Esophagus (tissue), 2 donors: ENCODE data around the gene CLEC5A. TPM values are rescaled to one million over a fixed set of nuclear protein-coding genes. Genes with fewer than 3 reads are reported as not detected.
"Not testable (repeated sequence)": the region's sequence is repeated elsewhere in the genome, so short reads cannot be mapped to it uniquely, and the experiment has no call there.

Source experiments
- H3K27ac ChIP-seq, 2 donors: one replicate each; pipeline ENCODE4 v1.5.1; 2013; ENCODE audit warnings: low read depth in 2 of 2, mild to moderate bottlenecking in 2 of 2, inconsistent platforms in 1 of 2, low read length in 1 of 2, moderate library complexity in 1 of 2
- H3K27me3 ChIP-seq, 2 donors: one replicate each; pipeline ENCODE4 v1.6.1; 2013; ENCODE audit warnings: low read length in 2 of 2, control low read depth in 1 of 2, mild to moderate bottlenecking in 1 of 2; ENCODE audit not compliant: insufficient read depth in 2 of 2, control insufficient read depth in 1 of 2
- H3K36me3 ChIP-seq, 2 donors: one replicate each; pipeline ENCODE4 v1.6.1; 2013; ENCODE audit warnings: low read length in 1 of 2; ENCODE audit not compliant: control insufficient read depth in 2 of 2, insufficient read depth in 2 of 2
- H3K4me1 ChIP-seq, 2 donors: one replicate each; pipeline ENCODE4 v1.6.1; 2013; ENCODE audit warnings: low read length in 1 of 2; ENCODE audit not compliant: control insufficient read depth in 2 of 2, insufficient read depth in 2 of 2
- H3K4me3 ChIP-seq, 2 donors: one replicate each; pipeline ENCODE4 v1.5.1; 2013; ENCODE audit warnings: low read length in 2 of 2, mild to moderate bottlenecking in 2 of 2, low read depth in 1 of 2, moderate library complexity in 1 of 2
- H3K9me3 ChIP-seq, 2 donors: one replicate each; pipeline ENCODE4 v1.6.1; 2013; ENCODE audit warnings: mild to moderate bottlenecking in 2 of 2, low read depth in 1 of 2, low read length in 1 of 2, moderate library complexity in 1 of 2; ENCODE audit not compliant: control insufficient read depth in 2 of 2, insufficient read depth in 1 of 2
- WGBS, 2 donors: extraction: QIAGEN DNeasy Blood & Tissue Kit; methylation state at CpG; one replicate each; pipeline ENCODE4 v1.1.7; 2013; 5-methylcytosine and 5-hydroxymethylcytosine counted together
- polyA plus RNA-seq, 2 donors: library from polyadenylated mRNA; stranded (reverse); fragments of 200-250 nt; gene quantifications; one replicate each; pipeline ENCODE4 v1.2.3, GENCODE V29; 2013
- donor health status: healthy with polysubstance abuse.
- donor health status: Bipolar disorder and iron deficiency.

The CLEC5A gene
- polyA plus RNA-seq, 2 donors, result 0.69 to 0.78 TPM

DNA sequence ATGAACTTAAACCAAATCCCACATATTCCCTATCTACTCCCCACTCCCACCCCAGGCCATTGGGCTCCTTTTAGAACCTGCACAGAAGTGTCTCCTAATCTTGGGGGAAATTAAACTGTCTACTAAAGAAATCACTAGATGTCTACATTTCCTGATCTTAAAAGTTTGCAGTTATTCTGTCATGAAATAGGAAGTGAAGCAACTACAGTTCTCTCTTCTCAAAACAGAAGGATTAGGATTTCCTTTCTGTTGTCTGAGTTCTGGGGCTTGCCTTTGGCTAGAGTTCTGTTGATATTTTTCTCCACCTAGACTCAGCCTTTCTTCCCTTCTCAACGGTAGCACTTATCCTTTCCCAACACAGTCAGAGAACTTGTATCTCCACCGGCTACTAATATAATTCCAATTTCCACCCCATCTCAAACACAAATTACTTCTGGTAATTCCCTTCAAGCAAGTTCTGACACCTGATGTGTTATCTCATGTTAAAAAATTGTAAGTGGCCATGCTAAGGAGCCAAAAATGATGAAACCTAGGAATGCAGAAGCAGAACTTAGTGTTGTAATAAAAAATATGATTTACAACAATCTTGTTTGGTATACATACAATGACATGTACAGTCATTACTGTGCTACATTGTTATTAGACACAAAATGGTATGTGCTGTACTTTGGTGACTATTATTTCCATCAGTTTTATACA, 18.5 kb downstream of the CLEC5A start:
- Histone ChIP-seq H3K27me3 (no peaks in the 10 kb centered on the region), H3K27ac (no peak overlapping the region), H3K36me3 (no peaks in the 10 kb centered on the region), H3K4me3 (no peak overlapping the region), H3K4me1 (no peaks in the 10 kb centered on the region), H3K9me3 (no peaks in the 10 kb centered on the region)
- WGBS, 2 donors, result 71 to 77% methylated on average over 2 of the region's 2 CpGs

DNA sequence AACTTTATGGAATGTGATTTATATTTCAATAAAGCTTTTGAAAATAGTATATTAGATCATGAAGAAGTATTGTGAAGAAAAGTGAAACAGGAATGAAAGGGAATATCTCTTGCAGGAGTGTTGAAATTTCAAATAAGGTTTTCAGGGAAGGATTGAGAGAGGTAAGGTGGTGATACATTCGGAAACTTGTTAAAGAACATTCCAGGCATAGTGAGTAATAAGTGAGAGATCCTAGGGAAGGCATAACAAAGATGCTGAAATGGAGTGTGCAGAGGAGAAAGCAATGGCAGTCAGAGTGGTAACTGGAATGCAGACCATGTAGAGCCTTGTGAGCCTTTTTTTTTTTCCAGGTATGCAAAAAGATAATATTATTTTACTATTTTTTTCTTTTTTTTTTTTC, 26.5 kb downstream of the CLEC5A start:
- H3K9me3 ChIP-seq, result no peaks in the 10 kb centered on the region
- WGBS, 2 donors, result 77 to 87% methylated on average over 1 of the region's 1 CpG
- H3K27ac ChIP-seq, result no peak overlapping the region
- H3K27me3 ChIP-seq, result no peaks in the 10 kb centered on the region
- no peaks in the 10 kb centered on the region for H3K36me3 ChIP-seq
- no peaks in the 10 kb centered on the region for H3K4me1 ChIP-seq
- no peak overlapping the region for H3K4me3 ChIP-seq

DNA sequence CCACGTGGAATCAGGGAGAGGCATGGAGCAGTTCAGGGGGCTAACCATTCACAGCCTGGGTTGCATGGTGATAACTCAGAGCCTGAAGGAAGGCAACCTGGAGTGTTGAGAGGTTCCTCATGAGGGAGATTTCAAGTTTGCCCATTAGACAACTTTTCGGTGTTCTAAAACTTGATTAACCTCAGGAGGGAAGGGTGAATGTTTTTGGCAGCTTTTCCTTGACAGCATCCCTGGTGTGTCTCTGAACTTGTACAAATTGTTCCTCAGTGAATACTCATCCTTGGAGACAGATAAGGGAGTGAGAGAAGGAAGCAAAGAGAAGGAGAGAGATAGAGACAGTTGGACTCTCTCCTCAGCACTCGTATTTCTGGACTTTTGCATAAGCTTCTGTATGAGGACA, 30.7 kb downstream of the CLEC5A start, which contains the start of gene OR9A4:
Gene OR9A4 (plus strand): TSS at position 301 of the 400 bp plus-strand sequence. CDS start 2,477 bp downstream, outside the sequence.
- Histone ChIP-seq H3K4me3 (no peak within 1 kb of the TSS), H3K27me3 (no peaks in the 10 kb centered on the region), H3K9me3 (peaks cover 0 to 2% of the 10 kb centered on the region in 2 donors), H3K27ac (no peak within 1 kb of the TSS), H3K36me3 (no peaks in the 10 kb centered on the region), H3K4me1 (no peaks in the 10 kb centered on the region)
- 75 to 78% methylated on average over 3 of the region's 3 CpGs for WGBS, 2 donors

DNA sequence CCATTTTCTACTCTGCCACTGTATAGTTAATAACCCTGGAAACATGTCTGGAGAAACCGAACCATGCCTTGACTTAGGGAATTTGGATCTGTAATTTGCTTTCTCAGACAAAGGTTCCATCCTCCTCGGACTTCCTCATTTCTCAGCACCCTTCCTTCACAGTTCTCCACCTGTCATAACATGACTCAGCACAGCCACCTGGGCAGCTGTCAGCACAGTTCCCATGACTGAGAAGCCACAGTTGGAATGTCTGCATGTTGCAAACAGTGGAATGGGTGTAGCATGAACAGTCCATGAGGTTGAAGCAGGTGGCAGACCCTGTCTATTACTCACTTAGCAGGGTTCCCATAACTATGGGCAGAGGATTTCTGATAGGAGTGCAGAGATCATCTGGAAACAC, 31.2 kb downstream of the CLEC5A start:
- Histone ChIP-seq H3K27me3 (no peaks in the 10 kb centered on the region), H3K4me1 (no peaks in the 10 kb centered on the region), H3K4me3 (no peak overlapping the region), H3K9me3 (peaks cover 0 to 2% of the 10 kb centered on the region in 2 donors), H3K36me3 (no peaks in the 10 kb centered on the region), H3K27ac (no peak overlapping the region)
- WGBS, 2 donors, result 41 to 56% methylated on average over 2 of the region's 2 CpGs

DNA sequence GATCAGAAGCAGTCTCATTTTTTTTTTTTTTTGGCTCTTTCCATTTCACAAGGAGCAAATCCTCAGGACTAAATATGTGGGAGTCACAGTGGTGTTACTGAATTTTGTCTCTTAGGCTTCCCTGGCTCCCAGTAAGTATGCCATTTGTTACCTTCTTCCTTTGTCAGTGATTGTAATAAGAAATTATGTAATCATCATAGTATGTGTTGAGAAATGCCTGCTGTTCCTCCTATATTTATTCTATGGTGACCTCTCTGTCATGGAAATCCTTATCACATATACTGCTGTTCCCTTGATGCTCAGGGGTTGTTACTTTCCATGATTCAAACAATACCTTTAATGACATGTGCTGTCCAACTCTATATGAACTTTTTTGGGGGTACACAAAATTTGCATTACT, 35.4 kb downstream of the CLEC5A start:
- H3K27me3 ChIP-seq, result no peaks in the 10 kb centered on the region
- peaks cover 0 to 2% of the 10 kb centered on the region in 2 donors for H3K9me3 ChIP-seq
- H3K4me3 ChIP-seq, result no peak overlapping the region
- no peak overlapping the region for H3K27ac ChIP-seq
- H3K4me1 ChIP-seq, result no peaks in the 10 kb centered on the region
- no peaks in the 10 kb centered on the region for H3K36me3 ChIP-seq

DNA sequence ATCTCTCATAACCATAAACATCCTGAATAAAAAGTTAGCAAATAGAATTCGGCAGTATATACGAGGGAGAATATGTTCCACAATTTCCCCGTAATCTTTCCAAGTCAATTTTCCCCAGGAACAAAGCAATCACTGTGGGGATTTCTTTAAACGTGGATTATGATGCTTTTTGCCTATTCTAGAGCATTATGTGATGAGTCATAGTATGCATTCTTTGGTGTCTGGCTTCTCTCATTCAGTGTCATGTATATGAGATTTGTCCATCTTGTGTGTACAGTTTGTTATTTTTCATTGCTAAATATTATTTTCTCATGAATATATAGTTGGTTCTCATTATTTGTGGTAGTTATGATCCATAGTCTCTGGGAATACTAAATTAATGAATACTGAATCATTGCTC, 40.5 kb downstream of the CLEC5A start:
- Histone ChIP-seq H3K27me3 (no peaks in the 10 kb centered on the region), H3K36me3 (no peaks in the 10 kb centered on the region), H3K4me3 (no peak overlapping the region), H3K27ac (no peak overlapping the region), H3K9me3 (no peaks in the 10 kb centered on the region), H3K4me1 (no peaks in the 10 kb centered on the region)
- 71 to 75% methylated on average over 4 of the region's 4 CpGs for WGBS, 2 donors

DNA sequence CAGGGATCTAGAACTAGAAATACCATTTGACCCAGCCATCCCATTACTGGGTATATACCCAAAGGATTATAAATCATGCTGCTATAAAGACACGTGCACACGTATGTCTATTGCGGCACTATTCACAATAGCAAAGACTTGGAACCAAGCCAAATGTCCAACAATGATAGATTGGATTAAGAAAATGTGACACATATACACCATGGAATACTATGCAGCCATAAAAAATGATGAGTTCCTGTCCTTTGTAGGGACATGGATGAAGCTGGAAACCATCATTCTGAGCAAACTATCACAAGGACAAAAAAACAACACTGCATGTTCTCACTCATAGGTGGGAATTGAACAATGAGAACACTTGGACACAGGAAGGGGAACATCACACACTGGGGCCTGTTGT, 47.4 kb downstream of the CLEC5A start:
- not testable (repeated sequence) for H3K36me3 ChIP-seq, H3K27me3 ChIP-seq, H3K27ac ChIP-seq, H3K4me1 ChIP-seq, H3K9me3 ChIP-seq, H3K4me3 ChIP-seq
- 91 to 100% methylated on average over 1 to 3 of the region's 3 CpGs for WGBS, 2 donors

DNA sequence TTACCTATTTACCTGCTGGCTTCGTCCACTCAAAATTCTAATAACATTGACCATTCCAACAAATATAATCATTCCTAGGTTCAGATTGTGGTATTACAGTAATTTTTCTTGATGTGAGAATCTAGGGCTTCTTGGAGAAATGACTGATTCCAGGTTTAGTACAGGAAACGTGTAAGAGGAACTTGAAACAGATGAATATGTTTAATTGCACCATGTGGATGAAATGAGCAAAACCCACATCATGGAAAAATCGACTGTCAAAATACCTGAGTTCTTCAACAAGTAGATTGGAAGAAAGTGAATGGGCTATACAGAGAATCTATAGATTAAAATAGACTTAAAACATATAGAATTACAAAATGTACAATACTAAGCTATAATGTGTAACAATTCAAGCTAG, 55.4 kb downstream of the CLEC5A start:
- no peaks in the 10 kb centered on the region for H3K36me3 ChIP-seq
- WGBS, 2 donors, result 72 to 81% methylated on average over 3 of the region's 3 CpGs
- no peak overlapping the region for H3K27ac ChIP-seq
- H3K4me3 ChIP-seq, result no peak overlapping the region
- no peaks in the 10 kb centered on the region for H3K27me3 ChIP-seq
- no peaks in the 10 kb centered on the region for H3K4me1 ChIP-seq
- no peaks in the 10 kb centered on the region for H3K9me3 ChIP-seq

DNA sequence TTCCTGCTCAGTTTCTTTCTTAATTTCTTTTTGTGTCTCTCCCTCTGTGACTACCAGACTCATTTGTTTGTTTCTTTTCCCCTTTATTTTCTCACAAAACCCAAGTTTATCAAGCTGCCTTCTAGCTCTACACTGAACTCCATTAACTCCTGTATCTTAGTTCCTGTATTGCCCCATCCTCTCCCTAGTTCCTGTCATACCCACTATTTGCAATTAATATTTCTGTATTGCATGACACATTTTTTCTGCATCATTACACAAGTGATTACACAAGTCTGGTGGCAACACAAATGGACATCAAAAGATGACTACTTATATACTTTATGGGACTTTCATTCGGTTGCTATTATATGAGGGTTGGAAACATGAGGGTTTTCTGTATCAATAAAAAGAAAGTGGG, 57.5 kb downstream of the CLEC5A start:
- no peak overlapping the region for H3K4me3 ChIP-seq
- H3K27ac ChIP-seq, result no peak overlapping the region
- no peaks in the 10 kb centered on the region for H3K27me3 ChIP-seq
- WGBS, 2 donors, result 92% methylated on average over 1 of the region's 1 CpG
- H3K36me3 ChIP-seq, result no peaks in the 10 kb centered on the region
- H3K9me3 ChIP-seq, result no peaks in the 10 kb centered on the region
- H3K4me1 ChIP-seq, result no peaks in the 10 kb centered on the region

DNA sequence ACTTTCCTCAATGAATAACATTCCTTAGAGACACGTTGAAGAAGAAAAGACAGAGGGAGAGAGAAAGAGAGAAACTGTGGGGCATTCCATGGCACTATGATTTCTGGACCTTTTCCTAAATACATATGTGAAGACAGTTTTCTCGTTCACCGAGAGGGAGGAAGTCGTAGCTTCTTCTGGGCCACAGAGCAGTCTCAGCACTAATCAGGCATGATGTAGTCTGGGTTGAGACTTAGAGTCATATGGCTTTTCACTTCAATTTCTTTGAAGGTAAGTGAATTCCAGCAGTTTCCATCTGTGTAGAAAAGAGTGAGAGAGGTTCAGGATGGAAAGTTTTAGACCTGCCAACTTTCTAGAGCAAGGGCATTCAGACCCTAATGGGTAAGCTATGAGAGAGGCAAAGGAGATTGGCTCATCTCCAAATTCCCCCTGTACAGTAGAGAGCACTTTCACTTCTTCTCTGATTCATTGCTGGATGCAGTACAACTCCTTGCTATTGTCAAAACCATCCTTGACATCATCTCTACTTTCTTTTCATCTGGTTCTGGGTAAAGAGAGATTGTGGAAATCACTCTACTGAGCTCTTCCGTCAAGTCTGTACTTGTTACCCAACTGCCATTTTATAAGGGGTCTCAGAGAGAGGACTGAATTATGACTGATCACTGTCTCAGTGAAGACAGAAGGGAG, 62.1 kb downstream of the CLEC5A start:
- peaks cover 0 to 4% of the 10 kb centered on the region in 2 donors for H3K9me3 ChIP-seq
- no peaks in the 10 kb centered on the region for H3K4me1 ChIP-seq
- 80 to 83% methylated on average over 5 of the region's 5 CpGs for WGBS, 2 donors
- H3K27ac ChIP-seq, result no peak overlapping the region
- H3K27me3 ChIP-seq, result no peaks in the 10 kb centered on the region
- H3K36me3 ChIP-seq, result no peaks in the 10 kb centered on the region
- H3K4me3 ChIP-seq, result no peak overlapping the region
